Measurements from ENCODE around the gene GSTT4. TPM values are rescaled to one million over a fixed set of nuclear protein-coding genes. Genes with fewer than 3 reads are reported as not detected.
A peak's percentile ranks its signal among the peaks of the same experiment; 100 is the strongest.
"Not testable (repeated sequence)": the region's sequence is repeated elsewhere in the genome, so short reads cannot be mapped to it uniquely, and the experiment has no call there.

Gene GSTT4
- total RNA-seq, 1 experiment from 2014 or later = not detected

- Histone ChIP-seq H3K79me1 (ENCODE audit: insufficient read depth, low read depth, low read length, poor library complexity, severe bottlenecking) (no peaks in the 10 kb centered on the region), H2BK20ac (ENCODE audit: low read depth, low read length, poor library complexity, severe bottlenecking) (no peak overlapping the region), H3K79me2 (ENCODE audit: insufficient read depth, low read length) (no peaks in the 10 kb centered on the region), H3K27me3 (ENCODE audit: insufficient read depth, low read length) (no peaks in the 10 kb centered on the region), H3K18ac (ENCODE audit: insufficient read length, low read depth, low read length) (peak overlapping the region; percentile 45), H3K14ac (ENCODE audit: insufficient read depth, low read length) (no peak overlapping the region), H4K8ac (replicated peaks; ENCODE audit: insufficient read length, low read depth, low read length) (no peak overlapping the region), H4K91ac (ENCODE audit: insufficient read length, low read depth, low read length) (no peak overlapping the region), H2AK5ac (ENCODE audit: insufficient read length, low read length) (no peak overlapping the region), H3T11ph (ENCODE audit: low read length) (no peak overlapping the region), H3K27ac (ENCODE audit: insufficient read length, low read depth, low read length) (no peak overlapping the region), H3K23ac (ENCODE audit: insufficient read length, low read depth, low read length) (no peak overlapping the region), H3K23me2 (ENCODE audit: insufficient read length, low read depth, low read length, poor library complexity, severe bottlenecking) (no peaks in the 10 kb centered on the region), H3K4me2 (ENCODE audit: insufficient read depth, insufficient read length, low read length) (no peak overlapping the region), H3K9me3 (ENCODE audit: control insufficient read depth, low read depth, low read length) (no peaks in the 10 kb centered on the region), H3K56ac (ENCODE audit: insufficient read length, low read depth, low read length) (no peak overlapping the region), H2BK5ac (ENCODE audit: insufficient read length, low read length) (no peak overlapping the region), H2AFZ (ENCODE audit: low read length) (peak overlapping the region; percentile 50), H2BK12ac (ENCODE audit: insufficient read length, low read depth, low read length) (no peak overlapping the region), H4K20me1 (ENCODE audit: control insufficient read depth, insufficient read depth, insufficient read length) (peaks cover 2% of the 10 kb centered on the region), H2BK15ac (ENCODE audit: low read depth, low read length) (no peak overlapping the region), H2BK120ac (ENCODE audit: low read depth, low read length, poor library complexity, severe bottlenecking) (no peak overlapping the region), H3K9ac (ENCODE audit: extremely low read depth, insufficient read length, low read length) (no peak overlapping the region), H3K4ac (ENCODE audit: low read depth, low read length) (no peak overlapping the region), H4K5ac (ENCODE audit: insufficient read length, low read depth, low read length) (no peak overlapping the region), H3K4me1 (ENCODE audit: insufficient read depth, low read length) (peaks cover 3% of the 10 kb centered on the region; the same call in 1 of the 2 replicates)
- peak; percentile 43; the same call in 2 of the 3 replicates for TF ChIP-seq CTCF (conservative IDR thresholded peaks at IDR 0.05)
- Mint-ChIP-seq H3K27me3 (ENCODE audit: low read depth) (peaks cover 10% of the 10 kb centered on the region), H3K36me3 (ENCODE audit: insufficient read depth in 1 of 3, low read depth in 3 of 3) (no peaks in the 10 kb centered on the region; a peak in 3 of 7 replicates), H3K9me3 (peaks cover 0 to 4% of the 10 kb centered on the region in 2 experiments; a peak in 1 of 5 replicates), H3K4me3 (peak overlapping the region in 1 of 2 experiments; percentile 63; a peak in 2 of 5 replicates), H3K27ac (peak overlapping the region; percentile 19 to 69 (median 64); a peak in 4 of 7 replicates), H3K4me1 (peaks cover 12 to 20% of the 10 kb centered on the region in 2 experiments)
- no CpG with 5 or more reads among the region's 9 CpGs for WGBS (ENCODE audit: extremely low coverage, insufficient read length, low lambda C conversion rate)
- peak; percentile 69 for DNase-seq
These were observed 3.9 kb downstream of the GSTT4 start for GRCh38 chr22:24001314-24001713.

- not testable (repeated sequence) for H3T11ph ChIP-seq (ENCODE audit: low read length); H3K9me3 ChIP-seq (ENCODE audit: control insufficient read depth, low read depth, low read length); H4K20me1 ChIP-seq (ENCODE audit: control insufficient read depth, insufficient read depth, insufficient read length); H3K79me2 ChIP-seq (ENCODE audit: insufficient read depth, low read length); H3K27me3 ChIP-seq (ENCODE audit: insufficient read depth, low read length); H3K4me3 Mint-ChIP-seq; DNase-seq; H3K18ac ChIP-seq (ENCODE audit: insufficient read length, low read depth, low read length); H3K9ac ChIP-seq (ENCODE audit: extremely low read depth, insufficient read length, low read length); H2BK20ac ChIP-seq (ENCODE audit: low read depth, low read length, poor library complexity, severe bottlenecking); H3K4ac ChIP-seq (ENCODE audit: low read depth, low read length); H2AFZ ChIP-seq (ENCODE audit: low read length); H3K4me1 ChIP-seq (ENCODE audit: insufficient read depth, low read length); H3K23ac ChIP-seq (ENCODE audit: insufficient read length, low read depth, low read length); H2BK12ac ChIP-seq (ENCODE audit: insufficient read length, low read depth, low read length); H3K36me3 Mint-ChIP-seq (ENCODE audit: insufficient read depth in 1 of 3, low read depth in 3 of 3); H3K23me2 ChIP-seq (ENCODE audit: insufficient read length, low read depth, low read length, poor library complexity, severe bottlenecking); H4K91ac ChIP-seq (ENCODE audit: insufficient read length, low read depth, low read length); H3K79me1 ChIP-seq (ENCODE audit: insufficient read depth, low read depth, low read length, poor library complexity, severe bottlenecking); H3K27ac ChIP-seq (ENCODE audit: insufficient read length, low read depth, low read length); H2BK15ac ChIP-seq (ENCODE audit: low read depth, low read length); H2BK5ac ChIP-seq (ENCODE audit: insufficient read length, low read length); H4K8ac ChIP-seq (replicated peaks; ENCODE audit: insufficient read length, low read depth, low read length); H2AK5ac ChIP-seq (ENCODE audit: insufficient read length, low read length); H3K14ac ChIP-seq (ENCODE audit: insufficient read depth, low read length); H3K56ac ChIP-seq (ENCODE audit: insufficient read length, low read depth, low read length); H4K5ac ChIP-seq (ENCODE audit: insufficient read length, low read depth, low read length); H2BK120ac ChIP-seq (ENCODE audit: low read depth, low read length, poor library complexity, severe bottlenecking); H3K4me2 ChIP-seq (ENCODE audit: insufficient read depth, insufficient read length, low read length); H3K9me3 Mint-ChIP-seq
- Mint-ChIP-seq H3K27me3 (ENCODE audit: low read depth) (peaks cover 12% of the 10 kb centered on the region), H3K4me1 (peaks cover 12 to 20% of the 10 kb centered on the region in 2 experiments), H3K27ac (peak overlapping the region in 1 of 3 experiments; percentile 60; a peak in 1 of 7 replicates)
- whole genome bisulfite sequencing (ENCODE audit: extremely low coverage, insufficient read length, low lambda C conversion rate) = no CpG with 5 or more reads among the region's 7 CpGs
These were observed 5.5 kb downstream of the GSTT4 start for GRCh38 chr22:23999779-24000178.
